Activated CD4-positive, alpha-beta memory T cell treated with anti-CD3 and anti-CD28 coated beads for 36 hours (primary cell): ENCODE data around the gene EXOC4. TPM values are rescaled to one million over a fixed set of nuclear protein-coding genes. Genes with fewer than 3 reads are reported as not detected.

ENCODE experiments used
- CTCF ChIA-PET: fragments of 350-600 bp; sonication (Branson Sonifier 250); formaldehyde crosslinking; loops from one replicate; lab custom pipeline; 2021; ENCODE audit warnings: antibody characterized with exemption, inconsistent platforms; lab: Charles Lee
- POLR2A ChIA-PET: fragments of 350-600 bp; sonication (Branson Sonifier 250); formaldehyde crosslinking; loops from one replicate; lab custom pipeline; 2021; ENCODE audit warnings: antibody characterized with exemption; lab: Charles Lee
- DNase-seq: peaks from one replicate; pipeline ENCODE4 v3.0.0-alpha.2; 2020
- H3K27ac Mint-ChIP-seq: one replicate; pipeline ENCODE4 v1.8.0; 2021; ENCODE audit warnings: mixed read lengths
- H3K27me3 Mint-ChIP-seq: one replicate; pipeline ENCODE4 v1.8.0; 2021; ENCODE audit warnings: mixed read lengths
- H3K36me3 Mint-ChIP-seq: one replicate; pipeline ENCODE4 v1.8.0; 2021; ENCODE audit warnings: mixed read lengths
- H3K4me1 Mint-ChIP-seq: one replicate; pipeline ENCODE4 v1.8.0; 2021; ENCODE audit warnings: low read depth, mixed read lengths
- H3K4me3 Mint-ChIP-seq: one replicate; pipeline ENCODE4 v1.8.0; 2021; ENCODE audit warnings: mild to moderate bottlenecking, mixed read lengths
- H3K9me3 Mint-ChIP-seq: one replicate; pipeline ENCODE4 v1.8.0; 2021; ENCODE audit warnings: mixed read lengths
- intact Hi-C: fragments of 100-400 bp; cut with micrococcal nuclease; formaldehyde crosslinking; loops from one replicate; pipeline ENCODE4 v1.15.1; 2023
- total RNA-seq, 2 experiments: library from RNA; stranded (reverse); gene quantifications; one replicate each; pipeline ENCODE4 v1.2.3, GENCODE V29; 2021

EXOC4 gene
- total RNA-seq, 2 experiments from 2014 or later: 55.8 to 60.8 TPM

GRCh38 chr7:133593561-133593960 lies 340.7 kb downstream of the EXOC4 start:
- ChIA-PET CTCF (no interaction called here), POLR2A (no interaction called here)
- Mint-ChIP-seq H3K27ac (no peak overlapping the region), H3K27me3 (no peaks in the 10 kb centered on the region), H3K4me3 (no peak overlapping the region), H3K36me3 (peaks cover 4% of the 10 kb centered on the region), H3K9me3 (no peaks in the 10 kb centered on the region), H3K4me1 (no peaks in the 10 kb centered on the region)
- intact Hi-C loops: no loop called here
- no peak for DNase-seq

DNA sequence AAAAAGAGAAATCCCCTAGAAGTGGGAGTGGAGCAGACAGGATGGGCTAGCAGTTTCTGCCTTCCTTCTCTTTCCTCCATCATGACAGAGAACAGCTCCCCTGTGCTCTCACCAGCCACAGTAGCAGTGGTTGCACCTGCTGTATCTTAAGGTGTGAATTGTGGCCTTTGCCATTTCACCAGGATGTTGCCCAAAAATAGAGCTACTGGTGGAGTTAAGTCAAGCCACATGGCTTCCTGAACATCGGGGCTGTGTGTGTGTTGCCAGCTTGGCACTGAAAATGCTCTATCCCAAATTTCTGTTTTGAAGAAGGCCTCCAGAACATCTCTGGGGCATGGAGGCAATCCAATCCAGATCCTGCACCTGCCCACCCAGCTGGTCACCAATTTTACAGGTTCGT lies 348.7 kb downstream of the EXOC4 start:
- ChIA-PET CTCF (no interaction called here), POLR2A (no interaction called here)
- Mint-ChIP-seq H3K36me3 (no peaks in the 10 kb centered on the region), H3K27me3 (no peaks in the 10 kb centered on the region), H3K4me1 (no peaks in the 10 kb centered on the region), H3K9me3 (no peaks in the 10 kb centered on the region), H3K4me3 (no peak overlapping the region), H3K27ac (no peak overlapping the region)
- no peak for DNase-seq
- intact Hi-C loops: no loop called here

GRCh38 chr7:133602291-133602690 lies 349.4 kb downstream of the EXOC4 start:
- intact Hi-C loops: no loop called here
- no peaks in the 10 kb centered on the region for H3K36me3 Mint-ChIP-seq
- no peaks in the 10 kb centered on the region for H3K9me3 Mint-ChIP-seq
- CTCF ChIA-PET: no interaction called here
- no peaks in the 10 kb centered on the region for H3K4me1 Mint-ChIP-seq
- H3K27me3 Mint-ChIP-seq: no peaks in the 10 kb centered on the region
- H3K4me3 Mint-ChIP-seq: no peak overlapping the region
- no peak for DNase-seq
- no peak overlapping the region for H3K27ac Mint-ChIP-seq
- POLR2A ChIA-PET: no interaction called here

GRCh38 chr7:133606991-133607390 lies 354.1 kb downstream of the EXOC4 start:
- intact Hi-C loops: no loop called here
- no peaks in the 10 kb centered on the region for H3K27me3 Mint-ChIP-seq
- no peak overlapping the region for H3K27ac Mint-ChIP-seq
- POLR2A ChIA-PET: no interaction called here
- H3K4me1 Mint-ChIP-seq: no peaks in the 10 kb centered on the region
- H3K4me3 Mint-ChIP-seq: no peak overlapping the region
- CTCF ChIA-PET: no interaction called here
- DNase-seq: no peak
- H3K9me3 Mint-ChIP-seq: no peaks in the 10 kb centered on the region
- H3K36me3 Mint-ChIP-seq: peaks cover 2% of the 10 kb centered on the region

DNA sequence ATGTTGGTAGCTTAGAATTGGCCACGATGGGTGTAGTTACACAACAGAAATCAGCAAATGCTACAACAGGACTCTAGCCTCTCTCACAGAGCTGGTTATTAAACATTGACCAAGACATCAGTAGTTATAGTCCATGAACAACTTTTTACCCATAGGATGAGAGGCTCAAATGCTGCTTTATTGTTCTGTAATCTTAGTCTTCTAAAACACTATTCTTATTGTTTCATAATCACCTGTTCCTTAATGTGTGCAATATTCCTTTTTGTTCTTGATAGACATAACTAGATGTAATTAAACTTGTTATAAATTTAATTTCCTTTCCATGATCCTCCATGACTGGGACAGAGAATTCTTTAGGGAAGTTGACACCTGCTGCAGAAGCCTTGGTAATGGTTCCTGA lies 356.9 kb downstream of the EXOC4 start:
- Mint-ChIP-seq H3K4me3 (no peak overlapping the region), H3K9me3 (no peaks in the 10 kb centered on the region), H3K27ac (no peak overlapping the region), H3K36me3 (peaks cover 3% of the 10 kb centered on the region), H3K4me1 (no peaks in the 10 kb centered on the region), H3K27me3 (no peaks in the 10 kb centered on the region)
- ChIA-PET POLR2A (no interaction called here), CTCF (no interaction called here)
- intact Hi-C loops: no loop called here
- no peak for DNase-seq

- intact Hi-C loops: no loop called here
- Mint-ChIP-seq H3K27ac (no peak overlapping the region), H3K4me3 (no peak overlapping the region), H3K4me1 (no peaks in the 10 kb centered on the region), H3K27me3 (no peaks in the 10 kb centered on the region), H3K9me3 (no peaks in the 10 kb centered on the region), H3K36me3 (peaks cover 3% of the 10 kb centered on the region)
- DNase-seq: no peak
- ChIA-PET CTCF (no interaction called here), POLR2A (no interaction called here)
These were observed 359.1 kb downstream of the EXOC4 start for GRCh38 chr7:133611955-133612354.

DNA sequence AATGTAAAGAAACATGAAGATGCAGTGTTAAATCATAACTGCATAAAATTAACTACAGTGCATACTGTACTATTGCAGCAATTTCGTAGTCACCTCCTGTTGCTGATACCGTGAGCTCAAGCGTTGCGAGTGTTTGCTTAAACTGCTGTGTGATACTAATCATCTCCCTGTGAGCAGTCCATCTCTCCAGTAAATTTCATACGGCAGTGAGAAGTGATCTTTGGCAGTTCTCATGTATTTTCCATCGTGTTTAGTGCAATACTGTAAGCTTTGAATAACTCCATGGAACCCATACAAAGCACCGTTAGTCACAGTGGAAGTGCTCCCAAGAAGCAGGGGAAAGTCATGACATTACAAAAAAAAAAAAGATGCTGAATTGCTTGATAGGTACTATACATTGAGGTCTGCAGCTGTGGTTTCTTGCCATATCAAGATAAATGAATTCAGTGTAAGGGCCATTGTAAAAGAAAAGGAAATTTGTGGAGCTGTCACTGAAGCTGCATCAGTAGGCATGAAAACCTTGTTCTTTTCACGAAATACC lies 360.4 kb downstream of the EXOC4 start:
- Mint-ChIP-seq H3K27ac (no peak overlapping the region), H3K27me3 (no peaks in the 10 kb centered on the region), H3K4me3 (no peak overlapping the region), H3K36me3 (peaks cover 3% of the 10 kb centered on the region), H3K9me3 (no peaks in the 10 kb centered on the region), H3K4me1 (no peaks in the 10 kb centered on the region)
- ChIA-PET CTCF (interaction anchor here (0.6 kb wide), 1 partner anchor 903 kb away, joined by 3 read pairs; no protein-coding TSS in a partner anchor), POLR2A (no interaction called here)
- no peak for DNase-seq
- intact Hi-C loops: no loop called here

DNA sequence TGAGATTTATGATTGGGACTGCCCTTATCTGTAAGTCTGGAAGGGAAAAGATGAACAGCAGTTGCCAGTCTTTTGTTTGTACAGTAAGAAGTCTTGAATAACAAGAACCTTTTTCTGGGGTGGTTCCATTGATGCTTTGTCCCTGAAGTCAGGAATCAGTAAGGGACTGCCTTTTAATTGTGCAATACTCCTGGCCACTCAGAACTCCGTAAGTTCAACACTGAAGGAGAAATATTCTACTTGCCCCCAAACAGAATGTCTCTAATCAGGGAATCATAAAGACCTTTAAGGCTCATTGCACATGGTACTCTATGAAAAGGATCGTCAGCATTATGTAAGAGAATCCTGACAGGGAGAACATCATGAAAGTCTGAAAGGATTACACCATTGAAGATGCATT lies 361.4 kb downstream of the EXOC4 start:
- DNase-seq: no peak
- H3K27ac Mint-ChIP-seq: no peak overlapping the region
- no peak overlapping the region for H3K4me3 Mint-ChIP-seq
- H3K36me3 Mint-ChIP-seq: peaks cover 3% of the 10 kb centered on the region
- CTCF ChIA-PET: no interaction called here
- H3K9me3 Mint-ChIP-seq: no peaks in the 10 kb centered on the region
- intact Hi-C loops: no loop called here
- POLR2A ChIA-PET: no interaction called here
- no peaks in the 10 kb centered on the region for H3K27me3 Mint-ChIP-seq
- no peaks in the 10 kb centered on the region for H3K4me1 Mint-ChIP-seq

DNA sequence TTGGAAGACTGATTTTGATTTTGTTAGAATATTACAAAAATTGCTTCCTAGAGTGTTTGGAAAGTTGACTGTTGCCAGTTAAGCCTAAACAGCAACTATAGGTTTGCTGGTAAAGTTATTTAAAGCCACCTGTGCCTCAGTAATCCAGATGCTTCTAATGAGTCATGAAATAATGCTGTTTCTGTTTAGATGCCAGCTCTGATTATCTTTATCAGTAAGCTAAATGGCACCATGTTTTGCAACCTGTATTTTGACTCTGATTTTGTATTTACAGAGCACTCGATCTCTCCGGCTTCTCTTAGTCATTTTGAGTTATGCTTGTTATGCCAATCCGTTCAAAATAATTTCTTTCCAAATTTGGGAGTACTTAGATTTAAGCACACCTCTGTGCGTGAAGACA lies 366.1 kb downstream of the EXOC4 start:
- Mint-ChIP-seq H3K36me3 (peaks cover under 1% of the 10 kb centered on the region), H3K4me3 (no peak overlapping the region), H3K9me3 (no peaks in the 10 kb centered on the region), H3K27me3 (no peaks in the 10 kb centered on the region), H3K4me1 (no peaks in the 10 kb centered on the region), H3K27ac (no peak overlapping the region)
- no peak for DNase-seq
- ChIA-PET POLR2A (no interaction called here), CTCF (no interaction called here)
- intact Hi-C loops: no loop called here

GRCh38 chr7:133619491-133619890 lies 366.6 kb downstream of the EXOC4 start:
- no peaks in the 10 kb centered on the region for H3K4me1 Mint-ChIP-seq
- H3K27me3 Mint-ChIP-seq: no peaks in the 10 kb centered on the region
- H3K4me3 Mint-ChIP-seq: no peak overlapping the region
- DNase-seq: no peak
- intact Hi-C loops: no loop called here
- no peaks in the 10 kb centered on the region for H3K9me3 Mint-ChIP-seq
- ChIA-PET POLR2A (no interaction called here), CTCF (no interaction called here)
- H3K27ac Mint-ChIP-seq: no peak overlapping the region
- H3K36me3 Mint-ChIP-seq: no peaks in the 10 kb centered on the region

DNA sequence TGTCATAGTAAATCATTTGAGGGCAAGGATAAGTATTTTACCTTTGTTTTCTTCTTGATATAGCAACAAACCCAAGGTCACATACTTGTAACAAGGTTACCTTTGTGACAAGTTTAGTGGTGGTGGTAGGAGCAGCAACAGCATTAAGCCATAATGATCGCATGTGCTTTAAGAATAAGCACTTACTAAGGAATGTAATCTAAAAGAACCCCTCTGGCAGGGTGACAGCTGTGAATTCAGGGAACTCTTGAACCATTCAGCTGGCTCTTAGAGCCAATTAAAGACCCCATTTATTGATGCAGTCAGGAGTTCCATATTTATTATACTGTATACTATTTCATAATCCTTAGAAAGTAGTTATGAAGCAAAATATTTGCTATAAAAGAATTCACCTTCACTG lies 370.8 kb downstream of the EXOC4 start:
- no peak overlapping the region for H3K4me3 Mint-ChIP-seq
- no peak for DNase-seq
- POLR2A ChIA-PET: no interaction called here
- H3K36me3 Mint-ChIP-seq: peaks cover 5% of the 10 kb centered on the region
- no peaks in the 10 kb centered on the region for H3K9me3 Mint-ChIP-seq
- CTCF ChIA-PET: no interaction called here
- no peak overlapping the region for H3K27ac Mint-ChIP-seq
- H3K4me1 Mint-ChIP-seq: no peaks in the 10 kb centered on the region
- no peaks in the 10 kb centered on the region for H3K27me3 Mint-ChIP-seq
- intact Hi-C loops: no loop called here

DNA sequence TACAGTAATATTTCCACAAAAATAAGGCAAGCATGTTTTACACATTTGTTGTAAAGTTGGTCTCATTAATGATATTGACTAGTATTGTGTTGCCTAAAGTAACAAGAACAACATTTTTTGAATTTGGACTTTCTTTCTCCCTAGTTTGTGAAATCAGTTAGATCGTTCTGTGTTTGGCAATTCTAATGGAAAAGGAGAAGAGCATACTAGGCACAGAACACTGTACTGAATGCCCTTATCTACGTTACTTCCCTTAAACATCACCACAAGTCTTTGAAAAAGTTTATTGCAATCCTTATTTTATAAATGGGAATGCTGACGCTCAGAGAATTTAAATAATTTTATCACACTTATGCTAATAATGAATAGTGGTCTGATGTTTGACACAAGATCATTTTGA lies 372.2 kb downstream of the EXOC4 start:
- Mint-ChIP-seq H3K9me3 (no peaks in the 10 kb centered on the region), H3K27ac (no peak overlapping the region), H3K4me1 (no peaks in the 10 kb centered on the region), H3K27me3 (no peaks in the 10 kb centered on the region), H3K4me3 (no peak overlapping the region), H3K36me3 (peaks cover 14% of the 10 kb centered on the region)
- intact Hi-C loops: no loop called here
- CTCF ChIA-PET: no interaction called here
- no peak for DNase-seq
- POLR2A ChIA-PET: no interaction called here

DNA sequence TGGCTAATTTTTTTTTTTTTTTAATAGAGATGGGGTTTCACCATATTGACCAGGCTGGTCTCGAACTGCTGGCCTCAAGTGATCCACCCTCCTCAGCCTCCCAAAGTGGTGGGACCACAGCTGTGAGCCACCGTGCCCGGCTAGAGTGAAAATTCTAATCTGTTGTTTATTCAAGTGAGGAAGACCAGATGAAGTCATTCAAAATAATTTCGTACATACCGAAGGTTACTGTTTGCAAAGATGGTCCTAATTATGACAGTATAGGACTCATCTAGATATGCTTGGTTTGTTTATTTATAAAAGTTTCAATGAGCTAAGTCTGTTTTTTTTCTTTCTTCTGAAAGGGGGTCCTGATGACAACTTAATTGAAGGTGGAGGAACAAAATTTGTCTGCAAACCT lies 376.8 kb downstream of the EXOC4 start:
- ChIA-PET POLR2A (no interaction called here), CTCF (interaction anchor here (0.6 kb wide), 1 partner anchor 14 kb away, joined by 4 read pairs; no protein-coding TSS in a partner anchor)
- H3K27ac Mint-ChIP-seq: no peak overlapping the region
- H3K4me3 Mint-ChIP-seq: no peak overlapping the region
- no peaks in the 10 kb centered on the region for H3K27me3 Mint-ChIP-seq
- H3K4me1 Mint-ChIP-seq: peaks cover 3% of the 10 kb centered on the region
- peaks cover 42% of the 10 kb centered on the region for H3K36me3 Mint-ChIP-seq
- H3K9me3 Mint-ChIP-seq: peaks cover 4% of the 10 kb centered on the region
- no peak for DNase-seq
- intact Hi-C loops: no loop called here
